IPS DF 19.7 (cell line): ENCODE data around the gene SERGEF.
A peak's percentile ranks its signal among the peaks of the same experiment; 100 is the strongest.

ENCODE experiments used
- DNase-seq: peaks from one replicate; pipeline ENCODE4 v3.0.0-alpha.2; 2013; ENCODE audit warnings: low read depth, low spot score

SERGEF gene

DNA sequence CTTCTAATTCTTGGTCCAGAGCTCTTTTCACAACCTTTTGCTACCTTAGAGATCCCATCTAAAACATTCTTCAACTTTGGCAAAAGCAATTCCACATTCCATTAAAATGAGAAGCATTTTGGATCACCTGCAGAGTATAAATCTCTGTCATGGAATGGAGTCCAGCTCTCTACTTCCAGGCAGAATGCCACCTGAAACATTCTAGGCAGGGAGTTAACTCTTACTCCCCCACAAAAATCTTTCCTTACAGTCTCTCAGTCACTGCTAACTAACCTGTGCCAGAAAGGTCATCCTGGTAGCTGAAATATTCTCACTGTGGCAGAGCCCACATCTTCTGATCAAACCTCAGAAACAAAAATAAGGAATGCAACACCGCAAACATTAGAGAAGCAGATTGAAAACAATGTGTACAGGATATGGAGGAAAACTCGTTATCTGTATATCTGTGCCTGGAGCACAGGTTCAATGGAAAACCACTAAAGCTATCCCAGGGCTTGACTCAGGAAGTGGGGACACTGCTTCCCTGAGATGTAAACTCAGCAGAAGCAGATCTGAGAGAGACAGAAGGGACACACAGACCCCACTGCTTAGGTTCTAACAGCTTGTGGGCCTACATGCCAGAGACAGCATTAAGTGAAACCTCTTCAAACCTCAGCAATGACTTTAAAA, 199.3 kb downstream of the SERGEF start:
- no peak for DNase-seq

DNA sequence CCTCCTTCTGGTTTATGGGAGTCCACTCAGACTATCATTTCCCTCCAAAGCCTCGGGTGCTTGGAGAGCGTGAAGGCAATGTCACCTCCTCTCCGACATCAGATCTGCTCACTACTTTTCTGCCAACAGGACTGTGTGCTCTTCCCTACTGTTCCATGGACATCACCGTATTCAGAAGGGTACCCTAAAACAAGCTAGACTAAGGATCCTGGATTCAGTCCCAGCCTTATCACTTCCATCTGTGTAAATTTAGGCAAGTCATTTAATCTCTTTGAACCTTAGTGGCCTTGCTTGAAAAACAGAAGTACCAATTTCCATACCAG, 200.0 kb downstream of the SERGEF start:
- no peak for DNase-seq

GRCh38 chr11:17812091-17812864, 200.6 kb downstream of the SERGEF start:
- DNase-seq: no peak

DNA sequence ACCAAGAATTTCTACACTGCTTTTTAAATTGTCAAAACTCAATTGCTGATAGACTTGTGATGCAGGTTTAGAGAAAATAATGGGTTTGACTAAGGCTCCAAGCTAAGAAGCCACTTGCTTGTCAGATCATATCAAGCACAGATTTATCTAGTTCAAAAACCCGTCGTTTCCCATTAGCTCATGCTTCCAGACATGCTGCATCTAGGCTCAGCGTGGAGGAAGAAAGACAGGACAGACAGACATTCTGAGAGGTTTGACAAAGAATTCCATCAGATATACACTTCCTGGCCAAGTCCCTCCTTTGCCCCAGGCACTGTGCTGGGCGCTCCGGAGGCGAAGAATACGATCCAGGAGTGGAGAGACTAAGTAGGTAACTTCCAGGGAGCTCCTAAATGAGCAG, 201.5 kb downstream of the SERGEF start:
- DNase-seq: no peak

GRCh38 chr11:17810746-17811145, 202.1 kb downstream of the SERGEF start:
- DNase-seq: no peak

GRCh38 chr11:17810041-17810440, 202.8 kb downstream of the SERGEF start:
- no peak for DNase-seq

GRCh38 chr11:17807034-17807433, 205.8 kb downstream of the SERGEF start:
- DNase-seq: no peak

GRCh38 chr11:17805873-17806272, 207.0 kb downstream of the SERGEF start:
- no peak for DNase-seq

- no peak for DNase-seq
These were observed 207.8 kb downstream of the SERGEF start for GRCh38 chr11:17805043-17805442.

GRCh38 chr11:17803754-17804334, 209.0 kb downstream of the SERGEF start:
- no peak for DNase-seq

DNA sequence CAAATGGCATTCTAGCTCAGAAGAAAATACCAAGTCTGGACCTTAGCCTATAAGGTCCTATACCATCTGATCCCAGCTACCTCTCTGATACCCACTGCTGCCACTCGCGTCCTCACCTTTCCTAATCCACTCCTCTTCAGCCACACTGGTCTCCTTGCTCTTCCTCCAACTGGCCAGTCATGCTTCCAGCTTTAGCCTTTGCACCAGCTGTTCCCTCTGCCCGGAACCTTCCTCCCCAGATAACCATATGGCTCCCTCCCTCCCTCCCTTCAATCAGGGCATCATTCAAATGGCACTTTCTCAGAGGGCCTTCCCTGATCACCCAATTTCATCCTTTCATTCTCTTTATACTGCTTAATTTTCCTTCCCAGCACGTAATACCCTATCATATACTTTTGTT, 210.4 kb downstream of the SERGEF start:
- DNase-seq: no peak

DNA sequence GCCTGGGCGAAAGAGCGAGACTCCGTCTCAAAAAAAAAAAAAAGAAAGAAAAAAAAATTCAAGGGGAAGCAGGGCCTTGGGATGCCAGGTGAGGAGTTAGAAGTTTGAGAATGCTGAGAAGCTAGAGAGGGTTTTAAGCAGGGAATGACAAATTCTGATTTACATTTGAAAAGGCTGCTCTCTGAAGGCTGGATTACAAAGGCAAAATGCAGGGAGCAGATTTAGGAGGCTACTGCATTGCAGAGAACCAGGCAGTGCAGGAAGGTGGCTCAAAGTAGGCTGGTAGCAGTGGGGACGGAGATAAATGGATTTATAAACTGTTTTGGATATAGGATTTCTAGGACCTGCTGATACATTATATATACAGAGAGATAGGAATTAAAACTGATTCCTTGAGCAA, 211.7 kb downstream of the SERGEF start:
- DNase-seq: peak; percentile 65

GRCh38 chr11:17799147-17799546, 213.7 kb downstream of the SERGEF start:
- DNase-seq: no peak

- DNase-seq: no peak
These were observed 214.1 kb downstream of the SERGEF start for GRCh38 chr11:17798716-17799115.

- DNase-seq: no peak
These were observed 214.6 kb downstream of the SERGEF start for GRCh38 chr11:17798253-17798652.

- no peak for DNase-seq
These were observed 216.7 kb downstream of the SERGEF start for GRCh38 chr11:17796154-17796553.

DNA sequence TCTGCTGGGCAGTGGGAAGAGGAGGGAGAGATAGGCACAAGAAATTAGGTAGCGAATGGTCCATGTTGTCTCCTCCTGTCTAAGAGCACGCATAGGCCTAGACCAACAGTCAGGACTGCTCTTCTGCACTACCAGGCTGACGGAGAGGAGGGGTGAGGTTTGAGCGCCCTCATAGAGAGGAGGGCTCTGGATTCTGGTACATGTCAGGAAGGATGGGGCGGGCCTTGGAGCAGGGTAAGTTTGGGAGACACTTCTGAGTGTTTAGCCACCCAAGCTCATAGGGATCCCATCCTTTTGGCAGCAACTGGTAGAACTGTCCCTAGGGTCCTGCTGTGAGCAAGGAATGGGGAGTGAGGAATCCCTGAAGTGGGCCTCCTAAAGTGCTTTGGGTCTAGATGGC, 217.9 kb downstream of the SERGEF start:
- DNase-seq: no peak

- no peak for DNase-seq
These were observed 219.1 kb downstream of the SERGEF start for GRCh38 chr11:17793642-17794170.

- no peak for DNase-seq
These were observed 220.7 kb downstream of the SERGEF start for GRCh38 chr11:17792161-17792560.

DNA sequence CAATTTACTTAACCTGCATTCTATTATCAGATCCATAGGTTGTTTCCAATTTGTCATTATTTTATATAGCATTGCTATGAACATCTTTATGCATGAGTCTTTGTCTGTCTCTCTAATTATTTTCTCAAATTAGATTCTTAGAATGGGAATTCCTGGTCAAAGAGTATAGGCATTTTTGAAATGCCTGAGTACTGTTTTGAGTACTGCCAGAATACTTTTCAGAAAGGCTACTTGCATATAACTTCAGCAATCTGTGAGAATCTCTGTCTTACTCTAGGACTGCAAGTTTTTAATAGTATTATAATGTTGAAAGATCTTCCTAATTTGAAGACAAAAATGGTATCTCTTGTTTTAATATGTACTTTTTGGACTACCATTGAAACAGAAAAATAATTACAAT, 221.7 kb downstream of the SERGEF start:
- DNase-seq: no peak

DNA sequence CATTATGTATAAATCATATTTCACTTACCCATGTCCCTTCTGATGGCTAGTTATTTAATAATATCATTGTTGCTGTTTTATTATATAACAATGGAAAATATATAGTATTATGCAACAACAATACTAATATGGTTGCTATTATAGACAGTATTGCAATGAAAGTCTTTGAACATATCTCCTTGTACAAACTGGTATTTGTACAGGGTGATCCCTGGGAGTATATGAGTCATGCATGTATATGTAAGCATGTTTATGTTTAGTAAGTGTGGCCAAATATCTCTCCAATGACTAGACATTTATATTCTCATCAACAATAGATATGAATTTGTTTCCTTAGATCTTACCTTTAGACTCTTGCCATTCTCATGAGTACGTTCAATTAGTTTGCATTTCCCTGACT, 222.4 kb downstream of the SERGEF start:
- DNase-seq: no peak

DNA sequence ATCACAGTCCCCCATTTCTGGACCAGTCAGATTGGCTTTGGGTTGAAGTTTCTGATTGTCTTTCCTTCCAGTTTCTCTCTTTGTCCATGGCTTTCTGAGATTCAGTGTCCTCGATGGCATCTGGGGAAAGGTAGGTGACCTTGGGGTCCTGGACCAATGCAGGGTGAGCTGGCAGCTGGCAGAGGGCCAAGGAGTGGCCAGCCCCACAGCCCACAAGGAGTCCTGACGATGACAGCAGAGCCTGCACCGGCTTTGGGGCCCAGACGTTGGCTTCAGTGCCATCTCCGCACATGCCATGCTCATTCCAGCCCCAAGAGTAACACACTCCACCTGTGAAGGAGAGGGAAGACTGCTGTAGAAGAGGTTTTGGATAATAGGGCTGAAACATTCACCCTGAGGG, 224.8 kb downstream of the SERGEF start:
- no peak for DNase-seq
